Naive thymus-derived CD4-positive, alpha-beta T cell (primary cell): Measurements from ENCODE around the gene DMD. TPM values are rescaled to one million over a fixed set of nuclear protein-coding genes. Genes with fewer than 3 reads are reported as not detected.
A peak's percentile ranks its signal among the peaks of the same experiment; 100 is the strongest.

Experiments used
- ATAC-seq: fragments of 150-1000 bp; cut with Tn5 transposase; 2 replicates; pipeline ENCODE4 v1.10.0; 2021; ENCODE audit warnings: mild to moderate bottlenecking, moderate library complexity
- CTCF ChIA-PET: fragments of 350-600 bp; sonication (Branson Sonifier 250); formaldehyde crosslinking; loops from one replicate; lab custom pipeline; 2021; ENCODE audit warnings: antibody characterized with exemption; lab: Charles Lee
- POLR2A ChIA-PET: fragments of 350-600 bp; sonication (Branson Sonifier 250); formaldehyde crosslinking; loops from one replicate; lab custom pipeline; 2021; ENCODE audit warnings: antibody characterized with exemption, inconsistent platforms; lab: Charles Lee
- DNase-seq, 9 donors: peaks; one replicate each; pipeline versions ENCODE4 v3.0.0 to v3.0.0-alpha.2; 2020 to 2022; ENCODE audit warnings: mixed read lengths in 1 of 9
- H3K27ac ChIP-seq: one replicate; pipeline ENCODE4 v1.7.0; 2013; ENCODE audit warnings: mild to moderate bottlenecking, low read depth, low read length, moderate library complexity
- H3K27me3 ChIP-seq, 2 donors: one replicate each; pipeline ENCODE4 v1.7.0; 2013; ENCODE audit warnings: low read length in 2 of 2, mild to moderate bottlenecking in 2 of 2, moderate library complexity in 2 of 2; ENCODE audit not compliant: control insufficient read depth in 2 of 2, insufficient read depth in 2 of 2
- H3K36me3 ChIP-seq, 3 experiments: 1 replicate in 2 of 3; 2 replicates in 1 of 3; pipeline ENCODE4 v1.7.0; 2013; ENCODE audit warnings: low read length in 3 of 3, mild to moderate bottlenecking in 3 of 3, moderate library complexity in 1 of 3; ENCODE audit not compliant: insufficient read depth in 3 of 3, control insufficient read depth in 2 of 3
- H3K4me1 ChIP-seq, 2 donors: one replicate each; pipeline ENCODE4 v1.7.0; 2013; ENCODE audit warnings: low read length in 2 of 2, mild to moderate bottlenecking in 2 of 2, moderate library complexity in 1 of 2; ENCODE audit not compliant: control insufficient read depth in 2 of 2, insufficient read depth in 2 of 2
- H3K4me3 ChIP-seq: 2 replicates; pipeline ENCODE4 v1.7.0; 2013; ENCODE audit warnings: mild to moderate bottlenecking, low read length
- H3K9me3 ChIP-seq, 3 experiments: 1 replicate in 2 of 3; 2 replicates in 1 of 3; pipeline ENCODE4 v1.7.0; 2013; ENCODE audit warnings: low read length in 3 of 3; ENCODE audit not compliant: control insufficient read depth in 2 of 3
- H3K27ac Mint-ChIP-seq, 9 donors: one replicate each; pipeline ENCODE4 v1.8.0; 2020 to 2022; ENCODE audit warnings: mixed read lengths in 9 of 9, mild to moderate bottlenecking in 8 of 9, moderate library complexity in 5 of 9, inconsistent platforms in 2 of 9
- H3K27me3 Mint-ChIP-seq, 5 donors: one replicate each; pipeline ENCODE4 v1.8.0; 2021 to 2022; ENCODE audit warnings: mixed read lengths in 5 of 5, mild to moderate bottlenecking in 1 of 5
- H3K36me3 Mint-ChIP-seq, 5 donors: one replicate each; pipeline ENCODE4 v1.8.0; 2020 to 2022; ENCODE audit warnings: mixed read lengths in 5 of 5, mild to moderate bottlenecking in 3 of 5, inconsistent platforms in 1 of 5
- H3K4me1 Mint-ChIP-seq, 7 donors: one replicate each; pipeline ENCODE4 v1.8.0; 2020 to 2022; ENCODE audit warnings: mixed read lengths in 7 of 7, mild to moderate bottlenecking in 3 of 7, inconsistent platforms in 1 of 7
- H3K4me3 Mint-ChIP-seq, 10 donors: one replicate each; pipeline ENCODE4 v1.8.0; 2020 to 2022; ENCODE audit warnings: mild to moderate bottlenecking in 10 of 10, mixed read lengths in 10 of 10, moderate library complexity in 6 of 10, inconsistent platforms in 2 of 10
- H3K9me3 Mint-ChIP-seq, 11 donors: one replicate each; pipeline ENCODE4 v1.8.0; 2020 to 2022; ENCODE audit warnings: mixed read lengths in 11 of 11, mild to moderate bottlenecking in 4 of 11, inconsistent platforms in 1 of 11, moderate library complexity in 1 of 11
- intact Hi-C, 2 donors: fragments of 100-400 bp; cut with micrococcal nuclease; formaldehyde crosslinking; loops; one replicate each; pipeline ENCODE4 v1.15.1; 2023
- polyA plus RNA-seq, 2 donors: library from polyadenylated mRNA; unstranded; fragments of 300-500 nt; fragmentation: Illumina TruSeq; gene quantifications; one replicate each; pipeline ENCODE4 v1.2.3, GENCODE V29; 2021
- total RNA-seq, 6 experiments: library from RNA in 5 of 6; stranded (reverse) in 5 of 6; gene quantifications; 1 replicate in 5 of 6; 2 replicates in 1 of 6; pipeline ENCODE4 v1.2.3 and lab custom pipeline; 2021 to 2026

The DMD gene
- total and polyA plus RNA-seq, 7 experiments from 2014 or later = 0.02 to 4.9 (median 0.28) TPM; not detected in 3

DNA sequence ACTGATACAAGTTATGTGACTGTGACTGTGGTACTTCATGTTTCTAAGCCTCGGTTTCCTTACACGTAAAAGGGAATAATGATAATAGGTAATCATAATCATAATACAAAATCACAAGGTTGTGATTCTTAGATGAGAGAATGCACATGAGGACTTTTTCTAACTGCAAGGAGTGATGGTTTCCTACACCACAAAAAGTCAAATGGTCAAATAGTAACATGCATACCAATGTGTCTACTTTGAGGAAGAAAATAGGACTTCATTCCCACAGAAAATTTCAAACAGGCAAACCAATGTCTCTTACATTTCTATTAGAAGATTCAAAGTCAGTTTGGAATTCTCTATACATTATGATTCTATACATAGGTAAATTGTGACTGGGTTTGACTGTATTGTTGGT is 1770.8 kb downstream of the DMD start:
- ChIA-PET CTCF (no interaction called here), POLR2A (no interaction called here)
- H3K9me3 ChIP-seq = no peaks in the 10 kb centered on the region
- no peaks in the 10 kb centered on the region for H3K36me3 ChIP-seq
- no peak for ATAC-seq
- DNase-seq = no peak
- no peaks in the 10 kb centered on the region for H3K27me3 ChIP-seq
- H3K4me1 ChIP-seq = no peaks in the 10 kb centered on the region
- intact Hi-C loops = no loop called here
- Mint-ChIP-seq H3K4me1 (no peaks in the 10 kb centered on the region), H3K36me3 (no peaks in the 10 kb centered on the region), H3K27ac (no peak overlapping the region), H3K27me3 (peaks cover 0 to 2% (median 0%) of the 10 kb centered on the region in 5 donors), H3K4me3 (no peak overlapping the region), H3K9me3 (peaks cover 0 to under 1% (median 0%) of the 10 kb centered on the region in 11 donors)
- H3K27ac ChIP-seq = no peak overlapping the region
- H3K4me3 ChIP-seq = no peak overlapping the region

GRCh38 chrX:31436424-31436823 is 1774.9 kb downstream of the DMD start:
- Mint-ChIP-seq H3K4me1 (no peaks in the 10 kb centered on the region), H3K9me3 (no peaks in the 10 kb centered on the region), H3K27ac (no peak overlapping the region), H3K36me3 (no peaks in the 10 kb centered on the region), H3K4me3 (no peak overlapping the region), H3K27me3 (peaks cover 0 to 3% (median 0%) of the 10 kb centered on the region in 5 donors)
- ChIA-PET POLR2A (no interaction called here), CTCF (no interaction called here)
- H3K27me3 ChIP-seq = no peaks in the 10 kb centered on the region
- no peak overlapping the region for H3K27ac ChIP-seq
- H3K36me3 ChIP-seq = no peaks in the 10 kb centered on the region
- no peak for DNase-seq
- no peaks in the 10 kb centered on the region for H3K4me1 ChIP-seq
- intact Hi-C loops = no loop called here
- no peak overlapping the region for H3K4me3 ChIP-seq
- no peaks in the 10 kb centered on the region for H3K9me3 ChIP-seq
- ATAC-seq = no peak

DNA sequence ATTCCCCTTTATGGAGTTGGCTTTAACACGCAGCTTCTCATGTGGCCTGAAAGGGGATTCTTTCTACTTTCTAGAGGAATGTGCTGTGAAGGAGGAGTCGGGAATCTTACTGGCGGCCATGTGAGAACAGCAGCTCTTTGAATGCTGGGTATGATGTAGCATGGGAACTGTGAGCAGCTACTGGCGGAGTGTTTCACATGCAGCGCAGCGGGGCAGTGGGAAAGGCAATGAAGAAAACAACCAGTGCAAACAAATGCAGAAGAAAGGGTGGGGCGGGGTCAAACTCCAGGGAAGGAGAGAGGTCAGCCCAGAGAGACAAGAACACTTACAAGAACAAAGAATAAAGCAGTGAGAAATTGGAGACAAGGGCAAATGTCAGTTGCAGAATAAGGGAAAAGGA is 1775.8 kb downstream of the DMD start:
- CTCF ChIA-PET = no interaction called here
- H3K4me3 ChIP-seq = no peak overlapping the region
- no peak overlapping the region for H3K4me3 Mint-ChIP-seq
- intact Hi-C loops = no loop called here
- H3K27me3 Mint-ChIP-seq = peaks cover 0 to 3% (median 0%) of the 10 kb centered on the region in 5 donors
- H3K36me3 ChIP-seq = no peaks in the 10 kb centered on the region
- H3K4me1 ChIP-seq = no peaks in the 10 kb centered on the region
- ATAC-seq (no peak), DNase-seq (no peak)
- no peak overlapping the region for H3K27ac ChIP-seq
- H3K36me3 Mint-ChIP-seq = no peaks in the 10 kb centered on the region
- no peaks in the 10 kb centered on the region for H3K9me3 ChIP-seq
- H3K27me3 ChIP-seq = no peaks in the 10 kb centered on the region
- no peak overlapping the region for H3K27ac Mint-ChIP-seq
- no peaks in the 10 kb centered on the region for H3K9me3 Mint-ChIP-seq
- no peaks in the 10 kb centered on the region for H3K4me1 Mint-ChIP-seq
- POLR2A ChIA-PET = no interaction called here

DNA sequence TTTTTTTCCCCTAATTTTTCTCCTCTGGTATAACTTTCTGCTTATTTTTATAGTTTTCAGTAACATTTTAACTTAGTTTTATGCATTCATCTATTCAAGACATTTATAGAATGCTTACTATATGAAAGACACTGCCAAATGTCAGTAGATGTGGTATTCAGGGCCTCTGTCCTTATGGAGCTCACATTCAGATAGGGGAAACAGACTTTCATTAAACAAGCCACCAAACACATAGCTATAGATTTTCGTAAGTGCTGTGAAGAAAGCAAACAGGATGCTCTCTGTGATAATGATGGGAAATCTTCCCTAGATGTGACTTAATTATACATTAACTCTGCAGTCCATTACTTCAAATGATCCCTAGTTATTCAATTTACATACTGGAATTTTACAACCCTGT is 1777.5 kb downstream of the DMD start:
- no peak overlapping the region for H3K27ac Mint-ChIP-seq
- Histone ChIP-seq H3K27me3 (no peaks in the 10 kb centered on the region), H3K9me3 (no peaks in the 10 kb centered on the region), H3K4me3 (no peak overlapping the region), H3K4me1 (no peaks in the 10 kb centered on the region), H3K36me3 (no peaks in the 10 kb centered on the region), H3K27ac (no peak overlapping the region)
- H3K4me1 Mint-ChIP-seq = no peaks in the 10 kb centered on the region
- peaks cover 0 to 3% (median 0%) of the 10 kb centered on the region in 5 donors for H3K27me3 Mint-ChIP-seq
- CTCF ChIA-PET = no interaction called here
- ATAC-seq (no peak), DNase-seq (no peak)
- H3K4me3 Mint-ChIP-seq = no peak overlapping the region
- H3K36me3 Mint-ChIP-seq = no peaks in the 10 kb centered on the region
- intact Hi-C loops = no loop called here
- POLR2A ChIA-PET = no interaction called here
- no peaks in the 10 kb centered on the region for H3K9me3 Mint-ChIP-seq

DNA sequence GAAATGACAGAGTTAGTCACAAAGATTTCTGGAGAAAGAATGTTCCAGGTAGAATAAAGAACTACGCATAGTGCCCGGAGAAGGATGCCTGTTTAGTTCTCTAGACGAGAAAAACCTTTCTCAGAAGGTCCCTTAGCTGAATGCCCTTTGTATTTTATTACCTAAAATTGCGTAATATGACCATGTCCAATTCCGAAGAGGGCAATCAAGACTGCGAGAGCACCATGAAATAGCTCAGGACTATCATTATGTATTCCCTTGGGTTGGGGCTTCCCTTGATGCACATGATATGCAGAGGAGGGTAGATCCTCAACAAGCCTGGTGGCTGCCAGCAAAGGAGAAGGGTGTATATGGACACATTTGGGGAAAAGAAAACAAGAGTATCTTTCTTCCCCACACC is 1781.4 kb downstream of the DMD start:
- no peak overlapping the region for H3K27ac Mint-ChIP-seq
- H3K36me3 ChIP-seq = no peaks in the 10 kb centered on the region
- H3K27ac ChIP-seq = no peak overlapping the region
- DNase-seq (no peak), ATAC-seq (no peak)
- ChIA-PET POLR2A (no interaction called here), CTCF (no interaction called here)
- no peaks in the 10 kb centered on the region for H3K9me3 ChIP-seq
- H3K27me3 Mint-ChIP-seq = no peaks in the 10 kb centered on the region
- no peaks in the 10 kb centered on the region for H3K9me3 Mint-ChIP-seq
- intact Hi-C loops = loop anchor here in 1 of 2 donors (10.0 kb wide), 1 partner anchor 215 kb away; no protein-coding TSS in a partner anchor
- H3K4me3 Mint-ChIP-seq = no peak overlapping the region
- no peak overlapping the region for H3K4me3 ChIP-seq
- no peaks in the 10 kb centered on the region for H3K27me3 ChIP-seq
- H3K4me1 ChIP-seq = no peaks in the 10 kb centered on the region
- H3K36me3 Mint-ChIP-seq = no peaks in the 10 kb centered on the region
- H3K4me1 Mint-ChIP-seq = no peaks in the 10 kb centered on the region

- no peaks in the 10 kb centered on the region for H3K4me1 ChIP-seq
- no peak overlapping the region for H3K27ac ChIP-seq
- ATAC-seq = no peak
- DNase-seq = peak in 1 of 9 donors; percentile 15
- ChIA-PET CTCF (no interaction called here), POLR2A (no interaction called here)
- H3K4me3 ChIP-seq = no peak overlapping the region
- no peaks in the 10 kb centered on the region for H3K27me3 ChIP-seq
- Mint-ChIP-seq H3K9me3 (no peaks in the 10 kb centered on the region), H3K27me3 (no peaks in the 10 kb centered on the region), H3K36me3 (no peaks in the 10 kb centered on the region), H3K27ac (no peak overlapping the region), H3K4me1 (no peaks in the 10 kb centered on the region), H3K4me3 (no peak overlapping the region)
- H3K9me3 ChIP-seq = no peaks in the 10 kb centered on the region
- no peaks in the 10 kb centered on the region for H3K36me3 ChIP-seq
- intact Hi-C loops = loop anchor here in 1 of 2 donors (2.0 to 10.0 kb wide), 2 partner anchors 209 to 385 kb away; no protein-coding TSS in a partner anchor
Measured at GRCh38 chrX:31423609-31424189, 1787.7 kb downstream of the DMD start.

DNA sequence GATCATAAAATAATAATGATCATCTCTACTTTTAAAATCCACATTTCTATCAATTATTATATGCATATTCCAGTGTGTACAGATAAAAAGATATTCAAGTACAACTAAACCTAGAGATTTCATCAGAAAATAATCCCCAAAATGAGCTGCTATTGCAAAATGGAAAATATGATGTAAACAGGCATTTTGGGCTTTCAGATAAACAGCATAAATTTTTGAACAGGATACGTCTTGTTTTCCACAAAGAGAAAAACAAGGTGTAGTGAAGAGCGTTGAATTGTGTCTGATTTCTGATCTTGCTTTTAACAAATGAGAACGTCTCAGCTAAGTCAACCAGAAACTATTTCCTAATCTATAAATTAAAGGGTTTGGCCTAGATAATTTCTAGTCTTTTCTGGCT is 1789.9 kb downstream of the DMD start:
- no peaks in the 10 kb centered on the region for H3K27me3 Mint-ChIP-seq
- H3K4me3 ChIP-seq = no peak overlapping the region
- H3K36me3 Mint-ChIP-seq = no peaks in the 10 kb centered on the region
- H3K36me3 ChIP-seq = no peaks in the 10 kb centered on the region
- no peaks in the 10 kb centered on the region for H3K4me1 Mint-ChIP-seq
- H3K9me3 ChIP-seq = no peaks in the 10 kb centered on the region
- no peak overlapping the region for H3K4me3 Mint-ChIP-seq
- DNase-seq (no peak), ATAC-seq (no peak)
- H3K4me1 ChIP-seq = no peaks in the 10 kb centered on the region
- no peaks in the 10 kb centered on the region for H3K27me3 ChIP-seq
- CTCF ChIA-PET = interaction anchor here (0.6 kb wide), 1 partner anchor 62 kb away, joined by 8 read pairs; no protein-coding TSS in a partner anchor
- intact Hi-C loops = loop anchor here in 1 of 2 donors (10.0 kb wide), 1 partner anchor 207 kb away; no protein-coding TSS in a partner anchor
- no peak overlapping the region for H3K27ac ChIP-seq
- H3K9me3 Mint-ChIP-seq = no peaks in the 10 kb centered on the region
- no peak overlapping the region for H3K27ac Mint-ChIP-seq
- POLR2A ChIA-PET = no interaction called here
